A549 (cell line): ENCODE measurements around the gene AUTS2.

Experiments used
- CTCF ChIP-seq: fragments of >200 bp; sonication (Bioruptor Twin); formaldehyde crosslinking; IDR thresholded peaks from 3 replicates; pipeline ENCODE4 v1.5.1; 2016
- EHMT2 ChIP-seq: fragments of 200-600 bp; sonication (generic); IDR thresholded peaks from 2 replicates; pipeline ENCODE4 v1.6.1; 2016; ENCODE audit warnings: antibody characterized with exemption, low read depth, mild to moderate bottlenecking, moderate library complexity
- KDM5A ChIP-seq: fragments of 200-600 bp; sonication (generic); IDR thresholded peaks from 2 replicates; pipeline ENCODE4 v1.6.1; 2016; ENCODE audit warnings: antibody characterized with exemption, mild to moderate bottlenecking
- NR3C1 ChIP-seq: fragments of >200 bp; sonication (Bioruptor Twin); formaldehyde crosslinking; IDR thresholded peaks from 3 replicates; pipeline ENCODE4 v1.6.1; 2017
- RAD21 ChIP-seq, 2 experiments: fragments of >200 bp in 1 of 2; sonication (Bioruptor Twin) in 1 of 2; formaldehyde crosslinking in 1 of 2; IDR thresholded peaks in 1 of 2; conservative IDR thresholded peaks in 1 of 2; 2 replicates in 1 of 2; 3 replicates in 1 of 2; pipeline ENCODE4 v1.6.1; 2012 to 2018; ENCODE audit warnings: inconsistent platforms in 1 of 2
- REST ChIP-seq: fragments of 200-600 bp; sonication (generic); IDR thresholded peaks from 2 replicates; pipeline ENCODE4 v1.6.1; 2016; ENCODE audit warnings: antibody characterized with exemption, mild to moderate bottlenecking, moderate library complexity
- RFX5 ChIP-seq: fragments of 450-650 bp; IDR thresholded peaks from 2 replicates; pipeline ENCODE4 v1.7.1; 2014; ENCODE audit warnings: antibody characterized with exemption, mild to moderate bottlenecking, moderate library complexity
- TF ChIP-seq, protein P1 (sequence below): IDR thresholded peaks from 2 replicates; pipeline ENCODE4 v1.6.1; 2012

DNA sequence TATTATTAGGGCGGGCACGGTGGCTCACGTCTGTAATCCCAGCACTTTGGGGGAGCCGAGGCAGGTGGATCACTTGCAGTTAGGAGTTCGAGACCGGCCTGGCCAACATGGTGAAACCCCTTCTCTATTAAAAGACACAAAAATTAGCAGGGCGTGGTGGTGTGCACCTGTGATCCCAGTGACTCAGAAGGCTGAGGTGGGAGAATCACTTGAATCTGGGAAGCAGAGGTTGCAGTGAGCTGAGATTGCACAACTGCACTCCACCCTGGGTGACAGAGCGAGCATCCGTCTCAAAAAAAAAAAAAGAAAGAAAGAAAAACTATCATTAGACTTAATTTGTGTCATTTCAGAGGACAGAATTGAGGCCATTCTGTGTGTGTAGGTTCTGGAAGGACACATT lies 780.9 kb downstream of the AUTS2 start:
- TF ChIP-seq KDM5A, result no peak
- TF ChIP-seq CTCF, result no peak
- no peak for TF ChIP-seq EHMT2
- TF ChIP-seq RAD21 (conservative IDR thresholded peaks at IDR 0.05 in 1 of 2, IDR thresholded peaks at IDR 0.05 in 1 of 2), result no peak
- TF ChIP-seq RFX5, result no peak
- TF ChIP-seq, protein P1, sequence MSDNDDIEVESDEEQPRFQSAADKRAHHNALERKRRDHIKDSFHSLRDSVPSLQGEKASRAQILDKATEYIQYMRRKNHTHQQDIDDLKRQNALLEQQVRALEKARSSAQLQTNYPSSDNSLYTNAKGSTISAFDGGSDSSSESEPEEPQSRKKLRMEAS, result no peak
- TF ChIP-seq NR3C1, result no peak
- TF ChIP-seq REST, result no peak
